H9 (cell line): ENCODE measurements around the gene TBC1D20. TPM values are rescaled to one million over a fixed set of nuclear protein-coding genes. Genes with fewer than 3 reads are reported as not detected.

Experiments
- DNase-seq: peaks from one replicate; pipeline ENCODE4 v3.0.0-alpha.2; 2017
- H2AFZ ChIP-seq: one replicate; pipeline ENCODE4 v1.6.1; 2013; ENCODE audit warnings: mild to moderate bottlenecking, low read length, control low read depth, moderate library complexity
- H2AK5ac ChIP-seq: 2 replicates; pipeline ENCODE4 v1.6.1; 2013; ENCODE audit warnings: low read length, control low read depth, mixed read lengths; ENCODE audit not compliant: insufficient read length
- H2BK120ac ChIP-seq: one replicate; pipeline ENCODE4 v1.6.1; 2013; ENCODE audit warnings: low read depth, mild to moderate bottlenecking, low read length, control low read depth, inconsistent platforms; ENCODE audit not compliant: poor library complexity, severe bottlenecking
- H2BK12ac ChIP-seq: 2 replicates; pipeline ENCODE4 v1.6.1; 2013; ENCODE audit warnings: low read length, control low read depth, mixed read lengths, low read depth; ENCODE audit not compliant: insufficient read length
- H2BK15ac ChIP-seq: 2 replicates; pipeline ENCODE4 v1.6.1; 2013; ENCODE audit warnings: low read depth, low read length, control low read depth
- H2BK20ac ChIP-seq: one replicate; pipeline ENCODE4 v1.6.1; 2013; ENCODE audit warnings: low read depth, mild to moderate bottlenecking, low read length, control low read depth, inconsistent platforms; ENCODE audit not compliant: poor library complexity, severe bottlenecking
- H2BK5ac ChIP-seq: 2 replicates; pipeline ENCODE4 v1.6.1; 2013; ENCODE audit warnings: low read length, control low read depth, mixed read lengths; ENCODE audit not compliant: insufficient read length
- H3K14ac ChIP-seq: 2 replicates; pipeline ENCODE4 v1.6.1; 2013; ENCODE audit warnings: low read length, control low read depth; ENCODE audit not compliant: insufficient read depth
- H3K18ac ChIP-seq: 2 replicates; pipeline ENCODE4 v1.6.1; 2013; ENCODE audit warnings: low read depth, mild to moderate bottlenecking, mixed read lengths, low read length, control low read depth; ENCODE audit not compliant: insufficient read length
- H3K23ac ChIP-seq: 2 replicates; pipeline ENCODE4 v1.6.1; 2013; ENCODE audit warnings: low read length, control low read depth, mixed read lengths, low read depth; ENCODE audit not compliant: insufficient read length
- H3K23me2 ChIP-seq: 2 replicates; pipeline ENCODE4 v1.6.1; 2013; ENCODE audit warnings: low read depth, mild to moderate bottlenecking, mixed read lengths, low read length, control low read depth; ENCODE audit not compliant: insufficient read length, poor library complexity, severe bottlenecking
- H3K27ac ChIP-seq: 2 replicates; pipeline ENCODE4 v1.5.1; 2013; ENCODE audit warnings: low read length, control low read depth, mixed read lengths, low read depth; ENCODE audit not compliant: insufficient read length
- H3K27me3 ChIP-seq: 2 replicates; pipeline ENCODE4 v1.6.1; 2013; ENCODE audit warnings: low read length, control low read depth, inconsistent platforms; ENCODE audit not compliant: insufficient read depth
- H3K4ac ChIP-seq: 2 replicates; pipeline ENCODE4 v1.6.1; 2013; ENCODE audit warnings: low read depth, mild to moderate bottlenecking, control low read depth, inconsistent platforms, low read length, moderate library complexity
- H3K4me1 ChIP-seq: 2 replicates; pipeline ENCODE4 v1.6.1; 2013; ENCODE audit warnings: low read length, control low read depth, inconsistent platforms; ENCODE audit not compliant: insufficient read depth
- H3K4me2 ChIP-seq: 2 replicates; pipeline ENCODE4 v1.6.1; 2013; ENCODE audit warnings: low read length, control low read depth, mixed read lengths; ENCODE audit not compliant: insufficient read length, insufficient read depth
- H3K56ac ChIP-seq: 2 replicates; pipeline ENCODE4 v1.6.1; 2013; ENCODE audit warnings: low read depth, mild to moderate bottlenecking, mixed read lengths, low read length, control low read depth; ENCODE audit not compliant: insufficient read length
- H3K79me1 ChIP-seq: 2 replicates; pipeline ENCODE4 v1.6.1; 2013; ENCODE audit warnings: low read depth, mild to moderate bottlenecking, moderate library complexity, low read length, control low read depth, inconsistent platforms; ENCODE audit not compliant: insufficient read depth, poor library complexity, severe bottlenecking
- H3K79me2 ChIP-seq: 2 replicates; pipeline ENCODE4 v1.6.1; 2013; ENCODE audit warnings: low read length, control low read depth, inconsistent platforms; ENCODE audit not compliant: insufficient read depth
- H3K9ac ChIP-seq: 2 replicates; pipeline ENCODE4 v1.6.1; 2013; ENCODE audit warnings: low read length, control low read depth, mixed read lengths; ENCODE audit not compliant: insufficient read length; ENCODE audit errors: extremely low read depth
- H3K9me3 ChIP-seq: one replicate; pipeline ENCODE4 v1.6.1; 2013; ENCODE audit warnings: low read depth, low read length, inconsistent platforms; ENCODE audit not compliant: control insufficient read depth
- H3T11ph ChIP-seq: one replicate; pipeline ENCODE4 v1.6.1; 2013; ENCODE audit warnings: mild to moderate bottlenecking, low read length, control low read depth, inconsistent platforms
- H4K20me1 ChIP-seq: one replicate; pipeline ENCODE4 v1.6.1; 2013; ENCODE audit not compliant: control insufficient read depth, insufficient read length, insufficient read depth
- H4K5ac ChIP-seq: 2 replicates; pipeline ENCODE4 v1.6.1; 2013; ENCODE audit warnings: low read depth, mild to moderate bottlenecking, mixed read lengths, low read length, control low read depth; ENCODE audit not compliant: insufficient read length
- H4K8ac ChIP-seq: replicated peaks from 2 replicates; pipeline ENCODE4 v1.6.1; 2013; ENCODE audit warnings: low read length, control low read depth, mixed read lengths, low read depth; ENCODE audit not compliant: insufficient read length
- H4K91ac ChIP-seq: 2 replicates; pipeline ENCODE4 v1.6.1; 2013; ENCODE audit warnings: low read depth, mild to moderate bottlenecking, moderate library complexity, mixed read lengths, low read length, control low read depth; ENCODE audit not compliant: insufficient read length
- H3K27ac Mint-ChIP-seq, 3 experiments: 2 replicates in 2 of 3; 3 replicates in 1 of 3; pipeline ENCODE4 v1.8.0; 2020 to 2021; ENCODE audit warnings: mixed read lengths in 3 of 3, mild to moderate bottlenecking in 1 of 3, moderate library complexity in 1 of 3
- H3K27me3 Mint-ChIP-seq: 2 replicates; pipeline ENCODE4 v1.8.0; 2021; ENCODE audit warnings: low read depth, mild to moderate bottlenecking, moderate library complexity, mixed read lengths
- H3K36me3 Mint-ChIP-seq, 3 experiments: 2 replicates in 2 of 3; 3 replicates in 1 of 3; pipeline ENCODE4 v1.8.0; 2020 to 2021; ENCODE audit warnings: low read depth in 3 of 3, mixed read lengths in 3 of 3; ENCODE audit not compliant: insufficient read depth in 1 of 3
- H3K4me1 Mint-ChIP-seq, 2 experiments: 2 replicates each; pipeline ENCODE4 v1.8.0; 2020; ENCODE audit warnings: mixed read lengths in 2 of 2
- H3K4me3 Mint-ChIP-seq, 2 experiments: 2 replicates in 1 of 2; 3 replicates in 1 of 2; pipeline ENCODE4 v1.8.0; 2020 to 2021; ENCODE audit warnings: mild to moderate bottlenecking in 2 of 2, mixed read lengths in 2 of 2, moderate library complexity in 1 of 2
- H3K9me3 Mint-ChIP-seq, 2 experiments: 2 replicates in 1 of 2; 3 replicates in 1 of 2; pipeline ENCODE4 v1.8.0; 2020; ENCODE audit warnings: mild to moderate bottlenecking in 2 of 2, mixed read lengths in 2 of 2, moderate library complexity in 1 of 2
- CTCF ChIP-seq: fragments of 200-600 bp; sonication (generic); conservative IDR thresholded peaks from 3 replicates; pipeline ENCODE4 v1.8.0; 2021; ENCODE audit warnings: antibody characterized with exemption, mild to moderate bottlenecking
- WGBS: extraction: QIAGEN DNeasy Blood & Tissue Kit; methylation state at CpG from one replicate; pipeline ENCODE4 v1.1.7; 2013; ENCODE audit warnings: missing lambda C conversion rate, low lambda C conversion rate, mixed read lengths; ENCODE audit not compliant: insufficient read length; ENCODE audit errors: extremely low coverage; 5-methylcytosine and 5-hydroxymethylcytosine counted together
- total RNA-seq: library from RNA; stranded (reverse); gene quantifications from 2 replicates; pipeline ENCODE4 v1.2.1, GENCODE V29; 2021

The TBC1D20 gene
- total RNA-seq, 1 experiment from 2014 or later: 17.9 TPM

- no peak for TF ChIP-seq CTCF
- peak within 1 kb of the TSS; percentile 49 to 97 (median 96) for H3K27ac Mint-ChIP-seq
- H4K91ac ChIP-seq: no peak within 1 kb of the TSS
- H2BK120ac ChIP-seq: no peak within 1 kb of the TSS
- no peak within 1 kb of the TSS for H3K56ac ChIP-seq
- no peak within 1 kb of the TSS for H3K23ac ChIP-seq
- H3K79me1 ChIP-seq: no peaks in the 10 kb centered on the region
- peaks cover 10 to 13% of the 10 kb centered on the region in 2 experiments; a peak in 4 of 5 replicates for H3K9me3 Mint-ChIP-seq
- no peaks in the 10 kb centered on the region for H3K27me3 ChIP-seq
- H3K4me1 Mint-ChIP-seq: peaks cover 20 to 23% of the 10 kb centered on the region in 2 experiments
- peak within 1 kb of the TSS; percentile 87 for H3K18ac ChIP-seq
- peak within 1 kb of the TSS; percentile 60 for H3K9ac ChIP-seq
- H2BK20ac ChIP-seq: no peak within 1 kb of the TSS
- H2AFZ ChIP-seq: no peak within 1 kb of the TSS
- H3K27ac ChIP-seq: no peak within 1 kb of the TSS
- 0 out of 2 replicates have a peak, but pooled peaks cover 2% of the 10 kb centered on the region for H3K4me1 ChIP-seq
- peaks cover 29 to 48% (median 32%) of the 10 kb centered on the region in 3 experiments for H3K36me3 Mint-ChIP-seq
- no peak within 1 kb of the TSS for H4K8ac ChIP-seq
- H3K27me3 Mint-ChIP-seq: no peaks in the 10 kb centered on the region; the same call in 1 of the 2 replicates
- peaks cover 5% of the 10 kb centered on the region; the same call in 1 of the 2 replicates for H3K79me2 ChIP-seq
- WGBS: no CpG with 5 or more reads among the region's 87 CpGs
- no peaks in the 10 kb centered on the region for H3K9me3 ChIP-seq
- H4K20me1 ChIP-seq: no peaks in the 10 kb centered on the region
- no peak within 1 kb of the TSS for H3K4ac ChIP-seq
- H3K23me2 ChIP-seq: no peaks in the 10 kb centered on the region
- H3T11ph ChIP-seq: no peak within 1 kb of the TSS
- peak within 1 kb of the TSS; percentile 86 to 92 for H3K4me3 Mint-ChIP-seq
- H2BK15ac ChIP-seq: no peak within 1 kb of the TSS
- peak within 1 kb of the TSS; percentile 87 for H3K4me2 ChIP-seq
- H2AK5ac ChIP-seq: no peak within 1 kb of the TSS
- H2BK12ac ChIP-seq: no peak within 1 kb of the TSS
- peak; percentile 80 for DNase-seq
- no peak within 1 kb of the TSS for H4K5ac ChIP-seq
- peak within 1 kb of the TSS; percentile 50 for H3K14ac ChIP-seq
- H2BK5ac ChIP-seq: no peak within 1 kb of the TSS
Observed at GRCh38 chr20:407953-408842, 54.1 kb downstream of the TBC1D20 start, which contains the start of gene RBCK1. Gene RBCK1 (plus strand): TSS chr20:408299. CDS start chr20:408758, 459 bp downstream.
